ENCODE measurements around the gene DCUN1D2.
"Not testable (repeated sequence)": the region's sequence is repeated elsewhere in the genome, so short reads cannot be mapped to it uniquely, and the experiment has no call there.

Gene DCUN1D2

GRCh38 chr13:113461022-113461751 is 29.3 kb downstream of the DCUN1D2 start:
- DNase-seq, result no peak

GRCh38 chr13:113460599-113460998 is 29.9 kb downstream of the DCUN1D2 start:
- DNase-seq, result no peak

- no peak for DNase-seq
Observed at GRCh38 chr13:113460064-113460555, 30.4 kb downstream of the DCUN1D2 start.

GRCh38 chr13:113458253-113459065 is 32.1 kb downstream of the DCUN1D2 start:
- no peak for DNase-seq

- DNase-seq, result no peak
Observed at GRCh38 chr13:113457510-113457909, 33.0 kb downstream of the DCUN1D2 start.

- no peak for DNase-seq
Observed at GRCh38 chr13:113456116-113456702, 34.3 kb downstream of the DCUN1D2 start.

- no peak for DNase-seq
Observed at GRCh38 chr13:113455384-113455783, 35.1 kb downstream of the DCUN1D2 start.

GRCh38 chr13:113454936-113455335 is 35.6 kb downstream of the DCUN1D2 start:
- no peak for DNase-seq

- DNase-seq, result no peak
Observed at GRCh38 chr13:113452942-113453901, 37.3 kb downstream of the DCUN1D2 start, which contains the start of gene ADPRHL1. ADPRHL1 (minus strand) TSS chr13:113453488; CDS start chr13:113453437, 51 bp downstream.

GRCh38 chr13:113452466-113452865 is 38.0 kb downstream of the DCUN1D2 start:
- no peak for DNase-seq

- DNase-seq, result no peak
Observed at GRCh38 chr13:113451951-113452421, 38.5 kb downstream of the DCUN1D2 start.

GRCh38 chr13:113450861-113451620 is 39.5 kb downstream of the DCUN1D2 start:
- not testable (repeated sequence) for DNase-seq

GRCh38 chr13:113450348-113450744 is 40.2 kb downstream of the DCUN1D2 start:
- not testable (repeated sequence) for DNase-seq

GRCh38 chr13:113449693-113450347 is 40.7 kb downstream of the DCUN1D2 start:
- no peak for DNase-seq

GRCh38 chr13:113448885-113449692 is 41.4 kb downstream of the DCUN1D2 start:
- peak; percentile 63 for DNase-seq

GRCh38 chr13:113448545-113448884 is 42.0 kb downstream of the DCUN1D2 start:
- DNase-seq, result no peak

- no peak for DNase-seq
Observed at GRCh38 chr13:113447596-113447995, 42.9 kb downstream of the DCUN1D2 start.

GRCh38 chr13:113446488-113446854 is 44.0 kb downstream of the DCUN1D2 start:
- no peak for DNase-seq

- DNase-seq, result no peak
Observed at GRCh38 chr13:113445791-113446487, 44.6 kb downstream of the DCUN1D2 start.
